PC-3 (cell line): ENCODE data around the gene SLC41A2.
"Not testable (repeated sequence)": the region's sequence is repeated elsewhere in the genome, so short reads cannot be mapped to it uniquely, and the experiment has no call there.

Experiments
- EZH2 ChIP-seq: fragments of 300-600 bp; sonication (generic); IDR thresholded peaks from one replicate; pipeline ENCODE4 v1.6.1; 2017; ENCODE audit warnings: antibody characterized with exemption, mild to moderate bottlenecking, low read length; ENCODE audit not compliant: unreplicated experiment
- EZH2phosphoT487 ChIP-seq: fragments of 300-600 bp; sonication (generic); IDR thresholded peaks from 2 replicates; pipeline ENCODE4 v1.6.1; 2018; ENCODE audit warnings: mild to moderate bottlenecking, antibody characterized with exemption, low read length, borderline replicate concordance
- TF ChIP-seq, protein P1 (sequence below): fragments of 300-600 bp; sonication (generic); conservative IDR thresholded peaks from 2 replicates; pipeline ENCODE4 v1.5.1; 2017; ENCODE audit warnings: antibody characterized with exemption, low read depth, mild to moderate bottlenecking, low read length

GRCh38 chr12:104948716-104949115 lies 9.4 kb downstream of the SLC41A2 start:
- TF ChIP-seq, protein P1, sequence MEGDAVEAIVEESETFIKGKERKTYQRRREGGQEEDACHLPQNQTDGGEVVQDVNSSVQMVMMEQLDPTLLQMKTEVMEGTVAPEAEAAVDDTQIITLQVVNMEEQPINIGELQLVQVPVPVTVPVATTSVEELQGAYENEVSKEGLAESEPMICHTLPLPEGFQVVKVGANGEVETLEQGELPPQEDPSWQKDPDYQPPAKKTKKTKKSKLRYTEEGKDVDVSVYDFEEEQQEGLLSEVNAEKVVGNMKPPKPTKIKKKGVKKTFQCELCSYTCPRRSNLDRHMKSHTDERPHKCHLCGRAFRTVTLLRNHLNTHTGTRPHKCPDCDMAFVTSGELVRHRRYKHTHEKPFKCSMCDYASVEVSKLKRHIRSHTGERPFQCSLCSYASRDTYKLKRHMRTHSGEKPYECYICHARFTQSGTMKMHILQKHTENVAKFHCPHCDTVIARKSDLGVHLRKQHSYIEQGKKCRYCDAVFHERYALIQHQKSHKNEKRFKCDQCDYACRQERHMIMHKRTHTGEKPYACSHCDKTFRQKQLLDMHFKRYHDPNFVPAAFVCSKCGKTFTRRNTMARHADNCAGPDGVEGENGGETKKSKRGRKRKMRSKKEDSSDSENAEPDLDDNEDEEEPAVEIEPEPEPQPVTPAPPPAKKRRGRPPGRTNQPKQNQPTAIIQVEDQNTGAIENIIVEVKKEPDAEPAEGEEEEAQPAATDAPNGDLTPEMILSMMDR: not testable (repeated sequence)
- not testable (repeated sequence) for TF ChIP-seq EZH2phosphoT487, EZH2
